ENCODE data around the gene FAM89B. TPM values are rescaled to one million over a fixed set of nuclear protein-coding genes. Genes with fewer than 3 reads are reported as not detected.
A peak's percentile ranks its signal among the peaks of the same experiment; 100 is the strongest.

The FAM89B gene
- total RNA-seq, 1 donor = 31.5 TPM

- Histone ChIP-seq H3K4me3 (ENCODE audit: insufficient read depth, low read length) (no peak overlapping the region), H3K36me3 (ENCODE audit: insufficient read depth, low read length) (peaks cover 64% of the 10 kb centered on the region), H3K79me2 (ENCODE audit: insufficient read depth, low read length) (no peaks in the 10 kb centered on the region), H4K20me1 (ENCODE audit: insufficient read depth, low read length) (peaks cover 16% of the 10 kb centered on the region), H2AFZ (ENCODE audit: low read length) (no peak overlapping the region), H3K4me2 (ENCODE audit: insufficient read depth, low read length) (no peak overlapping the region), H3K4me1 (ENCODE audit: insufficient read depth, low read length) (peaks cover 9% of the 10 kb centered on the region), H3K27ac (ENCODE audit: low read depth, low read length) (no peak overlapping the region), H3K9me3 (ENCODE audit: low read depth, low read length) (no peaks in the 10 kb centered on the region), H3K27me3 (ENCODE audit: insufficient read depth, low read length) (no peaks in the 10 kb centered on the region)
- DNase-seq (ENCODE audit: insufficient read length, low spot score, missing footprints) = peak; percentile 91
- no peak for TF ChIP-seq CTCF (IDR thresholded peaks at IDR 0.05; ENCODE audit: extremely low read depth, low read depth, low read length)
Observed at GRCh38 chr11:65542738-65543390, 29.5 kb upstream of the FAM89B start.

GRCh38 chr11:65545853-65546216 lies 26.5 kb upstream of the FAM89B start:
- H3K4me1 ChIP-seq (ENCODE audit: insufficient read depth, low read length) = peaks cover 7% of the 10 kb centered on the region
- H3K4me3 ChIP-seq (ENCODE audit: insufficient read depth, low read length) = no peak overlapping the region
- H3K27me3 ChIP-seq (ENCODE audit: insufficient read depth, low read length) = no peaks in the 10 kb centered on the region
- DNase-seq (ENCODE audit: insufficient read length, low spot score, missing footprints) = peak; percentile 69
- no peak overlapping the region for H3K27ac ChIP-seq (ENCODE audit: low read depth, low read length)
- H4K20me1 ChIP-seq (ENCODE audit: insufficient read depth, low read length) = peaks cover 17% of the 10 kb centered on the region
- TF ChIP-seq CTCF (IDR thresholded peaks at IDR 0.05; ENCODE audit: extremely low read depth, low read depth, low read length) = no peak
- H3K4me2 ChIP-seq (ENCODE audit: insufficient read depth, low read length) = no peak overlapping the region
- peaks cover 71% of the 10 kb centered on the region for H3K36me3 ChIP-seq (ENCODE audit: insufficient read depth, low read length)
- no peaks in the 10 kb centered on the region for H3K79me2 ChIP-seq (ENCODE audit: insufficient read depth, low read length)
- H3K9me3 ChIP-seq (ENCODE audit: low read depth, low read length) = no peaks in the 10 kb centered on the region
- no peak overlapping the region for H2AFZ ChIP-seq (ENCODE audit: low read length)

GRCh38 chr11:65546217-65546958 lies 25.9 kb upstream of the FAM89B start:
- H2AFZ ChIP-seq (ENCODE audit: low read length) = no peak overlapping the region
- H4K20me1 ChIP-seq (ENCODE audit: insufficient read depth, low read length) = peaks cover 21% of the 10 kb centered on the region
- DNase-seq (ENCODE audit: insufficient read length, low spot score, missing footprints) = peak; percentile 83
- H3K27ac ChIP-seq (ENCODE audit: low read depth, low read length) = no peak overlapping the region
- H3K9me3 ChIP-seq (ENCODE audit: low read depth, low read length) = no peaks in the 10 kb centered on the region
- no peak overlapping the region for H3K4me3 ChIP-seq (ENCODE audit: insufficient read depth, low read length)
- peaks cover 1% of the 10 kb centered on the region for H3K4me1 ChIP-seq (ENCODE audit: insufficient read depth, low read length)
- H3K36me3 ChIP-seq (ENCODE audit: insufficient read depth, low read length) = peaks cover 75% of the 10 kb centered on the region
- H3K4me2 ChIP-seq (ENCODE audit: insufficient read depth, low read length) = no peak overlapping the region
- H3K79me2 ChIP-seq (ENCODE audit: insufficient read depth, low read length) = no peaks in the 10 kb centered on the region
- no peaks in the 10 kb centered on the region for H3K27me3 ChIP-seq (ENCODE audit: insufficient read depth, low read length)
- TF ChIP-seq CTCF (IDR thresholded peaks at IDR 0.05; ENCODE audit: extremely low read depth, low read depth, low read length) = no peak

- peak; percentile 63 for DNase-seq (ENCODE audit: insufficient read length, low spot score, missing footprints)
- peaks cover 1% of the 10 kb centered on the region for H3K79me2 ChIP-seq (ENCODE audit: insufficient read depth, low read length)
- no peaks in the 10 kb centered on the region for H3K27me3 ChIP-seq (ENCODE audit: insufficient read depth, low read length)
- H3K9me3 ChIP-seq (ENCODE audit: low read depth, low read length) = no peaks in the 10 kb centered on the region
- peaks cover 30% of the 10 kb centered on the region for H4K20me1 ChIP-seq (ENCODE audit: insufficient read depth, low read length)
- no peak overlapping the region for H2AFZ ChIP-seq (ENCODE audit: low read length)
- no peak overlapping the region for H3K27ac ChIP-seq (ENCODE audit: low read depth, low read length)
- peaks cover 77% of the 10 kb centered on the region for H3K36me3 ChIP-seq (ENCODE audit: insufficient read depth, low read length)
- no peak for TF ChIP-seq CTCF (IDR thresholded peaks at IDR 0.05; ENCODE audit: extremely low read depth, low read depth, low read length)
- H3K4me2 ChIP-seq (ENCODE audit: insufficient read depth, low read length) = no peak overlapping the region
- H3K4me1 ChIP-seq (ENCODE audit: insufficient read depth, low read length) = no peaks in the 10 kb centered on the region
- no peak overlapping the region for H3K4me3 ChIP-seq (ENCODE audit: insufficient read depth, low read length)
Observed at GRCh38 chr11:65547446-65548125, 24.8 kb upstream of the FAM89B start.
